Osteoblast (primary cell): ENCODE results near the gene ATF7IP. TPM values are rescaled to one million over a fixed set of nuclear protein-coding genes. Genes with fewer than 3 reads are reported as not detected.
"Not testable (repeated sequence)": the region's sequence is repeated elsewhere in the genome, so short reads cannot be mapped to it uniquely, and the experiment has no call there.

Experiments used
- DNase-seq: peaks from one replicate; pipeline ENCODE4 v3.0.0; 2011; ENCODE audit warnings: low spot score, mixed read lengths; ENCODE audit not compliant: insufficient read length; ENCODE audit errors: missing footprints
- H2AFZ ChIP-seq: 2 replicates; pipeline ENCODE4 v1.6.0; 2011; ENCODE audit warnings: mild to moderate bottlenecking, low read length
- H3K27ac ChIP-seq: 2 replicates; pipeline ENCODE4 v1.5.1; 2011; ENCODE audit warnings: mild to moderate bottlenecking, low read depth, low read length, moderate library complexity
- H3K27me3 ChIP-seq: 2 replicates; pipeline ENCODE4 v1.6.0; 2012; ENCODE audit warnings: mild to moderate bottlenecking, control low read depth, inconsistent platforms, low read length, moderate library complexity; ENCODE audit not compliant: insufficient read depth
- H3K36me3 ChIP-seq: 2 replicates; pipeline ENCODE4 v1.5.1; 2011; ENCODE audit warnings: mild to moderate bottlenecking, low read length, control low read depth, moderate library complexity; ENCODE audit not compliant: insufficient read depth
- H3K4me1 ChIP-seq: 2 replicates; pipeline ENCODE4 v1.5.1; 2011; ENCODE audit warnings: mild to moderate bottlenecking, low read length, control low read depth, moderate library complexity; ENCODE audit not compliant: insufficient read depth
- H3K4me2 ChIP-seq: 2 replicates; pipeline ENCODE4 v1.6.0; 2011; ENCODE audit warnings: mild to moderate bottlenecking, low read length; ENCODE audit not compliant: insufficient read depth
- H3K4me3 ChIP-seq: fragments of 200-600 bp; sonication (generic); 3 replicates; pipeline ENCODE4 v1.5.1; 2012; ENCODE audit warnings: mild to moderate bottlenecking, low read length, inconsistent platforms; ENCODE audit not compliant: insufficient read depth
- H3K79me2 ChIP-seq: 2 replicates; pipeline ENCODE4 v1.6.0; 2012; ENCODE audit warnings: mild to moderate bottlenecking, low read length, control low read depth, inconsistent platforms; ENCODE audit not compliant: insufficient read depth
- H3K9me3 ChIP-seq: 2 replicates; pipeline ENCODE4 v1.5.1; 2011; ENCODE audit warnings: low read depth, low read length, control low read depth
- H4K20me1 ChIP-seq: 2 replicates; pipeline ENCODE4 v1.6.0; 2012; ENCODE audit warnings: mild to moderate bottlenecking, low read length, control low read depth; ENCODE audit not compliant: insufficient read depth
- total RNA-seq: library from RNA; depleted of rRNA; stranded (reverse); fragments of >200 nt; gene quantifications from 2 replicates; pipeline ENCODE4 v1.2.3, GENCODE V29; 2012
- TF ChIP-seq, protein P1 (sequence below): IDR thresholded peaks from 2 replicates; pipeline ENCODE4 v1.5.1; 2011; ENCODE audit warnings: mild to moderate bottlenecking, low read depth, low read length, moderate library complexity; ENCODE audit errors: extremely low read depth

Gene ATF7IP
- total RNA-seq, 1 donor: 29.3 TPM

- Histone ChIP-seq H3K4me2 (peak overlapping the region; percentile 78), H3K4me1 (peaks cover 41% of the 10 kb centered on the region), H2AFZ (no peak overlapping the region), H3K27ac (peak overlapping the region; percentile 81), H4K20me1 (no peaks in the 10 kb centered on the region), H3K36me3 (no peaks in the 10 kb centered on the region), H3K4me3 (peak overlapping the region; percentile 37), H3K9me3 (no peaks in the 10 kb centered on the region), H3K27me3 (no peaks in the 10 kb centered on the region), H3K79me2 (peaks cover 90% of the 10 kb centered on the region)
- DNase-seq: no peak
- TF ChIP-seq, protein P1, sequence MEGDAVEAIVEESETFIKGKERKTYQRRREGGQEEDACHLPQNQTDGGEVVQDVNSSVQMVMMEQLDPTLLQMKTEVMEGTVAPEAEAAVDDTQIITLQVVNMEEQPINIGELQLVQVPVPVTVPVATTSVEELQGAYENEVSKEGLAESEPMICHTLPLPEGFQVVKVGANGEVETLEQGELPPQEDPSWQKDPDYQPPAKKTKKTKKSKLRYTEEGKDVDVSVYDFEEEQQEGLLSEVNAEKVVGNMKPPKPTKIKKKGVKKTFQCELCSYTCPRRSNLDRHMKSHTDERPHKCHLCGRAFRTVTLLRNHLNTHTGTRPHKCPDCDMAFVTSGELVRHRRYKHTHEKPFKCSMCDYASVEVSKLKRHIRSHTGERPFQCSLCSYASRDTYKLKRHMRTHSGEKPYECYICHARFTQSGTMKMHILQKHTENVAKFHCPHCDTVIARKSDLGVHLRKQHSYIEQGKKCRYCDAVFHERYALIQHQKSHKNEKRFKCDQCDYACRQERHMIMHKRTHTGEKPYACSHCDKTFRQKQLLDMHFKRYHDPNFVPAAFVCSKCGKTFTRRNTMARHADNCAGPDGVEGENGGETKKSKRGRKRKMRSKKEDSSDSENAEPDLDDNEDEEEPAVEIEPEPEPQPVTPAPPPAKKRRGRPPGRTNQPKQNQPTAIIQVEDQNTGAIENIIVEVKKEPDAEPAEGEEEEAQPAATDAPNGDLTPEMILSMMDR: no peak
Measured at GRCh38 chr12:14395074-14395778, 29.7 kb downstream of the ATF7IP start.

DNA sequence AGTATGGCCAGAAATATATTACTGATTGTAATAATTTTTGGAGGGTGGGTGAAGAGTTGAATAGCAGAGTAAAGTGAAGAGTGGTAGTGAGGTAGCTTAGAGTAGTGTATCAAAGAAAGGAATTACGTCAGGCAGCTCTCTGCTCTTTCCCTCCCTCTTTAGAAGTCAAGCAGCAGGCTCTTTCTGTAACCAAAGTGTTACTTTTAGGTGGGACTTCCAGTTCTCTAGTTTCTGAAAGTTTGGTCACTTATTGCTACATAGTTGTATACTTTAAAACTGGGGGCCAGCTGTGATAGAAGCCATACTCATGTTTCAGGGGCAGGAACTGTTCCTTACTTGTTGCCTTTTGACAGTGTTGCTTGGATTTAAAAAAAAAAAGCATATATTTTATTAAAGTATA is 30.6 kb downstream of the ATF7IP start:
- DNase-seq: no peak
- H2AFZ ChIP-seq: no peak overlapping the region
- H3K36me3 ChIP-seq: no peaks in the 10 kb centered on the region
- no peak overlapping the region for H3K4me2 ChIP-seq
- H3K27me3 ChIP-seq: no peaks in the 10 kb centered on the region
- TF ChIP-seq, protein P1: no peak
- no peak overlapping the region for H3K4me3 ChIP-seq
- H3K27ac ChIP-seq: no peak overlapping the region
- peaks cover 90% of the 10 kb centered on the region for H3K79me2 ChIP-seq
- H3K9me3 ChIP-seq: no peaks in the 10 kb centered on the region
- peaks cover 38% of the 10 kb centered on the region for H3K4me1 ChIP-seq
- H4K20me1 ChIP-seq: no peaks in the 10 kb centered on the region

GRCh38 chr12:14399871-14400270 is 34.4 kb downstream of the ATF7IP start:
- DNase-seq: peak; percentile 55
- H3K4me2 ChIP-seq: peak overlapping the region; percentile 71

DNA sequence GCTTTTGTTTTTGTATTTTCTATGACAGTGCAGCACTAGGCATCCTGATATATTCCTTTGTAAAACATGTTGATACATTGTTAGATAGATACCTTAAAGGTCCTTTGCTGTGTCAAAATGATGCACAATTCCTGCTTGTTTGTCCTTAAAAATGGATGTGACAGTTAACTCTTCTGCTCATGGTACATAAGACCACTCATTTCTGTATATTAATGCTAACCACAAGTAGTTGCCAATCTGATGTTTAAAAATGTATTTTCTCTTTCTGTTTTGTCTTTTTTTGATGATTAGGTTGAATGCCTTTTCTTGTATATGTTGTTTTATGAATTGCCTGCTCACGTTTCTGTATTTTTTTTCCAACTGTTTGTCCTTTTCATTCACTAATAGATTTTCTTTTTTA is 35.1 kb downstream of the ATF7IP start:
- no peak overlapping the region for H2AFZ ChIP-seq
- TF ChIP-seq, protein P1: no peak
- H3K4me2 ChIP-seq: peak overlapping the region; percentile 71
- no peak overlapping the region for H3K4me3 ChIP-seq
- H3K36me3 ChIP-seq: no peaks in the 10 kb centered on the region
- H4K20me1 ChIP-seq: no peaks in the 10 kb centered on the region
- H3K27ac ChIP-seq: peak overlapping the region; percentile 37
- no peaks in the 10 kb centered on the region for H3K27me3 ChIP-seq
- H3K9me3 ChIP-seq: no peaks in the 10 kb centered on the region
- H3K4me1 ChIP-seq: peaks cover 23% of the 10 kb centered on the region
- peaks cover 99% of the 10 kb centered on the region for H3K79me2 ChIP-seq
- DNase-seq: no peak

More at GRCh38 chr12:14399871-14400270, 34.4 kb downstream of the ATF7IP start:
- Histone ChIP-seq H2AFZ (no peak overlapping the region), H3K27me3 (no peaks in the 10 kb centered on the region), H3K4me3 (peak overlapping the region; percentile 46), H4K20me1 (no peaks in the 10 kb centered on the region), H3K36me3 (no peaks in the 10 kb centered on the region), H3K27ac (peak overlapping the region; percentile 37), H3K79me2 (peaks cover 98% of the 10 kb centered on the region), H3K4me1 (peaks cover 29% of the 10 kb centered on the region), H3K9me3 (no peaks in the 10 kb centered on the region)
- TF ChIP-seq, protein P1: no peak

DNA sequence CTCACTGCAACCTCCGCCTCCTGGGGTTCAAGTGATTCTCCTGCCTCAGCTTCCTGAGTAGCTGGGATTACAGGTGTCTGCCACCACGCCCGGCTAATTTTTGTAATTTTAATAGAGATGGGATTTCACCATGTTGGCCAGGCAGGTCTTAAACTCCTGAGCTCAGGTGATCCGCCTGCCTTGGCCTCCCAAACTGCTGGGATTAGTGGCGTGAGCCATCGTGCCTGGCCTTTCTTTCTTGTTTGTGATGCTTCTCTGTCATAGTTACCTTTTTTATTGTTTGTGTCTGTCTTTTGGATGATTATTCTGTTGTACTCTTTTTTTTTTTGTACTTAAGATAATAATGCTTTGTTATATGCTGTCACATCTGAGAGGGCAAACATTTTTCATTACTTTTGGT is 35.8 kb downstream of the ATF7IP start:
- not testable (repeated sequence) for H3K27me3 ChIP-seq, H4K20me1 ChIP-seq, H2AFZ ChIP-seq, H3K4me3 ChIP-seq, H3K36me3 ChIP-seq, H3K9me3 ChIP-seq, H3K27ac ChIP-seq, H3K4me2 ChIP-seq, DNase-seq
- Histone ChIP-seq H3K4me1 (peaks cover 23% of the 10 kb centered on the region), H3K79me2 (peaks cover 100% of the 10 kb centered on the region)
